Prostate gland (tissue), 2 donors: ENCODE data around the gene PREPL. TPM values are rescaled to one million over a fixed set of nuclear protein-coding genes. Genes with fewer than 3 reads are reported as not detected.

Experiments used
- DNase-seq: peaks from one replicate; pipeline ENCODE4 v3.0.0-alpha.2; 2019; ENCODE audit warnings: low spot score
- H3K27ac ChIP-seq, 2 donors: fragments of 200-600 bp; sonication (generic); 2 replicates each; pipeline ENCODE4 v1.5.1; 2017 to 2019
- H3K27me3 ChIP-seq: fragments of 200-600 bp; sonication (generic); replicated peaks from 2 replicates; pipeline ENCODE4 v1.5.1; 2019; ENCODE audit not compliant: insufficient read depth
- H3K36me3 ChIP-seq, 2 donors: fragments of 200-600 bp; sonication (generic); 1 replicate in 1 of 2; 2 replicates in 1 of 2; pipeline versions ENCODE4 v1.5.1 to v1.8.1; 2017 to 2019
- H3K4me1 ChIP-seq: fragments of 200-600 bp; sonication (generic); replicated peaks from 2 replicates; pipeline ENCODE4 v1.5.1; 2019
- H3K4me3 ChIP-seq, 2 donors: fragments of 200-600 bp; sonication (generic); 2 replicates each; pipeline ENCODE4 v1.5.1; 2017 to 2019
- H3K9me3 ChIP-seq: fragments of 200-600 bp; sonication (generic); 2 replicates; pipeline ENCODE4 v1.5.1; 2017
- CTCF ChIP-seq, 4 experiments: fragments of 200-600 bp in 2 of 4; fragments of 450-650 bp in 2 of 4; sonication (generic) in 2 of 4; IDR thresholded peaks; 1 replicate in 3 of 4; 2 replicates in 1 of 4; pipeline ENCODE4 v1.5.1; 2016 to 2019; ENCODE audit warnings: antibody characterized with exemption in 4 of 4, mild to moderate bottlenecking in 2 of 4, moderate library complexity in 2 of 4
- POLR2A ChIP-seq: fragments of 450-650 bp; IDR thresholded peaks from one replicate; pipeline ENCODE4 v1.6.1; 2016; ENCODE audit warnings: antibody characterized with exemption, mild to moderate bottlenecking
- POLR2AphosphoS5 ChIP-seq: sonication (generic); formaldehyde crosslinking; IDR thresholded peaks from one replicate; pipeline ENCODE4 v1.6.1; 2017; ENCODE audit warnings: antibody characterized with exemption
- WGBS: methylation state at CpG from one replicate; pipeline ENCODE4 v1.1.5; 2018; 5-methylcytosine and 5-hydroxymethylcytosine counted together
- intact Hi-C: fragments of 100-400 bp; cut with DNase I; formaldehyde crosslinking; loops from one replicate; pipeline ENCODE4 v1.14.2; 2022
- total RNA-seq, 2 donors: library from RNA; depleted of rRNA; stranded (reverse); fragments of >200 nt; gene quantifications; one replicate each; pipeline ENCODE4 v1.1.0, GENCODE V29; 2016

Gene PREPL
- total RNA-seq, 2 donors from 2014 or later: 40.3 to 49.3 TPM

GRCh38 chr2:44369392-44369791 is 8.1 kb upstream of the PREPL start:
- DNase-seq: no peak
- no peaks in the 10 kb centered on the region for H3K4me1 ChIP-seq
- H3K9me3 ChIP-seq: no peaks in the 10 kb centered on the region
- no peaks in the 10 kb centered on the region for H3K36me3 ChIP-seq
- H3K4me3 ChIP-seq: no peak overlapping the region
- no peak for TF ChIP-seq POLR2A
- TF ChIP-seq CTCF (IDR thresholded peaks at IDR 0.05): no peak
- no peak for TF ChIP-seq POLR2AphosphoS5
- no peaks in the 10 kb centered on the region for H3K27me3 ChIP-seq
- intact Hi-C loops: loop anchor here (10.0 kb wide), 1 partner anchor 195 kb away; no protein-coding TSS in a partner anchor
- no peak overlapping the region for H3K27ac ChIP-seq

DNA sequence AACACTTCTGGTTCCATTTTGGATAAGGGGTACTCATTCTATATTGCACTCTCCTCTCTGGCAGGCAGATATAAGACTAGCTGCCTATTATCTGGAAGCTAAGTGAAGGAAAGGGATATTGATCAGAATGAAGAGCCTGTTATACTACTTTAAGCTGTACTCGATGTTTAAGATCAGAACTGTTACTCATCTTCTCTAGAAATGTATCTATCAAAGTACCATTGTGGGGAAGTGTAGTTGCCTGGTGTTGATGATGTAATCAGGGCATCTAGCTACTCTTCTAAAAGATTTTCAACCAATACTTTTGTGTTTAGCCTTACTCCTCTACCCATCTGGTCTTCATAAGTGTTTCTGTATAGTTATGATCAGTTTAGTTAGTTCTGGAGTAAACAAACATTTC is 6.3 kb upstream of the PREPL start:
- no peaks in the 10 kb centered on the region for H3K27me3 ChIP-seq
- WGBS: 90% methylated on average over 1 of the region's 1 CpG
- H3K4me3 ChIP-seq: no peak overlapping the region
- no peaks in the 10 kb centered on the region for H3K9me3 ChIP-seq
- intact Hi-C loops: loop anchor here (10.0 kb wide), 1 partner anchor 193 kb away; no protein-coding TSS in a partner anchor
- no peaks in the 10 kb centered on the region for H3K36me3 ChIP-seq
- no peaks in the 10 kb centered on the region for H3K4me1 ChIP-seq
- DNase-seq: no peak
- H3K27ac ChIP-seq: no peak overlapping the region
- TF ChIP-seq POLR2AphosphoS5 (no peak), CTCF (IDR thresholded peaks at IDR 0.05) (no peak), POLR2A (no peak)

GRCh38 chr2:44364604-44365003 is 3.3 kb upstream of the PREPL start:
- no peak for TF ChIP-seq POLR2AphosphoS5
- no peak for TF ChIP-seq CTCF (IDR thresholded peaks at IDR 0.05)
- TF ChIP-seq POLR2A: no peak
- H3K4me3 ChIP-seq: no peak overlapping the region
- no peaks in the 10 kb centered on the region for H3K36me3 ChIP-seq
- intact Hi-C loops: loop anchor here (10.0 kb wide), 1 partner anchor 190 kb away; no protein-coding TSS in a partner anchor
- no peaks in the 10 kb centered on the region for H3K9me3 ChIP-seq
- WGBS: 95% methylated on average over 3 of the region's 3 CpGs
- no peak overlapping the region for H3K27ac ChIP-seq
- H3K27me3 ChIP-seq: no peaks in the 10 kb centered on the region
- no peak for DNase-seq
- no peaks in the 10 kb centered on the region for H3K4me1 ChIP-seq

DNA sequence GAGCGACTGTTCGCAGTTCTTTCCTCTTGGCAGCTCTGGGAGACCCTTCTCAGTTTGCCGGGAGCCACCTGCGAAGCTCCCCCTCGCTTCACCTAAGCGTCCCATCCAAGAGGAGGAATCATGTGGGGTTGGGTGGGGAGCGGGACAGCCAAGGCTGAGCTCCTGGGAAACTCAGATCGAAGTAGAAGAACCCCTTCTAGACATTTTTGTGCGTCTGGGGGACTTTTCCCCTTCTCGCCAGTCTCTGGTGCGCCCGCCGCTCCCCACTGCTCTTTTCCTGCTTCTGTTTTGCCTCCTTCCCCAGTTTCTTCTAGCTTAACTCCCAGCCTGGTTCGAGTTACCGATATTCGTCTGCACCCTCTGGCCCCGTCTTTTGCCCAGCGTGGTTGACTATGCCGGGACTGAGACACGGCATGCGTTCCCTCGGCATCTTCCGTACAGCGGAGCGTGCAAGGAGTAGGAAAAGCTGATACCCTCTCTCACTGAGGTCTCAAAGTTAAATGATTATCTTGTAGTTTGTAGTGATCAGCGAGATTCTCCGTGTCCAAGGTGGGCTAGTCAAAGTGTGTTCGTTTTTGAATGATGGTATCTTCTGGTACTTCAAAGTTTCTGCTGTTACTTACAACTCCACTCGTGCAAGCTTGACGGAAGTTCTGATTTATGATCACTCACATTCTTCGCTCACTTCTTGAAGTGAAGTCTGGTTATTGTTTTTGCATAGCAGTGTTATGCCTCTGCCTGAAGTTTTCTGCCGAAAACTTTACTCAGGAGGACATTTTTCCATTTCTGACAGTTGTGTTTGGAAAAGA is 1.1 kb upstream of the PREPL start:
- DNase-seq: peak; percentile 39
- intact Hi-C loops: loop anchor here (10.0 kb wide), 1 partner anchor 188 kb away; no protein-coding TSS in a partner anchor
- peak overlapping the region; percentile 98 for H3K27ac ChIP-seq
- TF ChIP-seq POLR2A: no peak
- no peak for TF ChIP-seq CTCF (IDR thresholded peaks at IDR 0.05)
- TF ChIP-seq POLR2AphosphoS5: peak; percentile 37
- no peaks in the 10 kb centered on the region for H3K36me3 ChIP-seq
- WGBS: under 1% methylated on average over 32 of the region's 32 CpGs
- H3K9me3 ChIP-seq: no peaks in the 10 kb centered on the region
- H3K4me1 ChIP-seq: no peaks in the 10 kb centered on the region
- no peaks in the 10 kb centered on the region for H3K27me3 ChIP-seq
- H3K4me3 ChIP-seq: peak overlapping the region; percentile 80 to 88
